Parathyroid adenoma (tissue), 2 donors: ENCODE results near the gene AQP6.

ENCODE experiments used
- H2AFZ ChIP-seq: fragments of 300-600 bp; sonication (generic); one replicate; pipeline ENCODE4 v1.7.0; 2017; ENCODE audit warnings: antibody characterized with exemption, mild to moderate bottlenecking
- H3K27ac ChIP-seq: fragments of 300-600 bp; sonication (generic); one replicate; pipeline ENCODE4 v1.7.0; 2017
- H3K27me3 ChIP-seq: fragments of 300-600 bp; sonication (generic); one replicate; pipeline ENCODE4 v1.7.0; 2017; ENCODE audit warnings: low read length; ENCODE audit not compliant: control insufficient read depth, insufficient read depth
- H3K36me3 ChIP-seq: fragments of 300-600 bp; sonication (generic); one replicate; pipeline ENCODE4 v1.7.0; 2017; ENCODE audit warnings: low read length; ENCODE audit not compliant: control insufficient read depth, insufficient read depth
- H3K4me1 ChIP-seq: fragments of 300-600 bp; sonication (generic); one replicate; pipeline ENCODE4 v1.7.0; 2017; ENCODE audit warnings: control low read depth
- H3K4me2 ChIP-seq: fragments of 300-600 bp; sonication (generic); one replicate; pipeline ENCODE4 v1.7.0; 2017; ENCODE audit warnings: low read length
- H3K4me3 ChIP-seq: fragments of 300-600 bp; sonication (generic); one replicate; pipeline ENCODE4 v1.7.0; 2017; ENCODE audit warnings: low read depth, low read length
- H3K79me2 ChIP-seq: fragments of 300-600 bp; sonication (generic); one replicate; pipeline ENCODE4 v1.7.0; 2017; ENCODE audit warnings: control low read depth
- H3K9ac ChIP-seq: fragments of 300-600 bp; sonication (generic); one replicate; pipeline ENCODE4 v1.7.0; 2017; ENCODE audit warnings: mild to moderate bottlenecking
- H3K9me3 ChIP-seq: fragments of 300-600 bp; sonication (generic); one replicate; pipeline ENCODE4 v1.7.0; 2017; ENCODE audit warnings: low read length; ENCODE audit not compliant: control insufficient read depth
- TF ChIP-seq, protein P1 (sequence below): fragments of 300-600 bp; sonication (generic); IDR thresholded peaks from one replicate; pipeline ENCODE4 v1.7.0; 2017; ENCODE audit warnings: antibody characterized with exemption, mild to moderate bottlenecking
- donor health status: primary hyperparathyroidism.

AQP6 gene

DNA sequence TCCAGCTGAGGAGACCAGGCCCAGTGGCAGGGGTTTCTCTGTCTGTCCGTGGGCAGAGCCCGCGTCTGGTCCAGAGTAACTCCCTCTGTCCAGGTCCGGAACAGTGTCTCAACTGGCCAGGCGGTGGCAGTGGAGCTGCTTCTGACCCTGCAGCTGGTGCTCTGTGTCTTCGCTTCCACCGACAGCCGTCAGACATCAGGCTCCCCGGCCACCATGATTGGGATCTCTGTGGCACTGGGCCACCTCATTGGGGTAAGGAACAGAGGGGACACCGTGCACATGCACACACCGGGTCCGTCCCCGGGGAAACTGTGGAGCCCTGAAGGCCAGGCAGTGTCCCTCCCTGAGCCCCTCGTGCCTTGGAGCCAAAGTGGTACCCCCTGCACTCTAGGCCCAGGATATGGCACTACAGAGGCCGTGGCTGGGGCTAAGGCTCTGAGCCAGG, 1.5 kb downstream of the AQP6 start:
- Histone ChIP-seq H3K79me2 (no peaks in the 10 kb centered on the region), H3K36me3 (no peaks in the 10 kb centered on the region), H3K9ac (no peak overlapping the region), H2AFZ (peak overlapping the region; percentile 82), H3K4me3 (no peak overlapping the region), H3K4me1 (no peaks in the 10 kb centered on the region), H3K27me3 (no peaks in the 10 kb centered on the region), H3K4me2 (no peak overlapping the region), H3K9me3 (no peaks in the 10 kb centered on the region), H3K27ac (no peak overlapping the region)
- TF ChIP-seq, protein P1, sequence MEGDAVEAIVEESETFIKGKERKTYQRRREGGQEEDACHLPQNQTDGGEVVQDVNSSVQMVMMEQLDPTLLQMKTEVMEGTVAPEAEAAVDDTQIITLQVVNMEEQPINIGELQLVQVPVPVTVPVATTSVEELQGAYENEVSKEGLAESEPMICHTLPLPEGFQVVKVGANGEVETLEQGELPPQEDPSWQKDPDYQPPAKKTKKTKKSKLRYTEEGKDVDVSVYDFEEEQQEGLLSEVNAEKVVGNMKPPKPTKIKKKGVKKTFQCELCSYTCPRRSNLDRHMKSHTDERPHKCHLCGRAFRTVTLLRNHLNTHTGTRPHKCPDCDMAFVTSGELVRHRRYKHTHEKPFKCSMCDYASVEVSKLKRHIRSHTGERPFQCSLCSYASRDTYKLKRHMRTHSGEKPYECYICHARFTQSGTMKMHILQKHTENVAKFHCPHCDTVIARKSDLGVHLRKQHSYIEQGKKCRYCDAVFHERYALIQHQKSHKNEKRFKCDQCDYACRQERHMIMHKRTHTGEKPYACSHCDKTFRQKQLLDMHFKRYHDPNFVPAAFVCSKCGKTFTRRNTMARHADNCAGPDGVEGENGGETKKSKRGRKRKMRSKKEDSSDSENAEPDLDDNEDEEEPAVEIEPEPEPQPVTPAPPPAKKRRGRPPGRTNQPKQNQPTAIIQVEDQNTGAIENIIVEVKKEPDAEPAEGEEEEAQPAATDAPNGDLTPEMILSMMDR = peak; percentile 72

- Histone ChIP-seq H3K4me2 (no peak overlapping the region), H3K27me3 (no peaks in the 10 kb centered on the region), H3K27ac (no peak overlapping the region), H3K79me2 (no peaks in the 10 kb centered on the region), H3K36me3 (no peaks in the 10 kb centered on the region), H2AFZ (peak overlapping the region; percentile 82), H3K9me3 (no peaks in the 10 kb centered on the region), H3K4me3 (no peak overlapping the region), H3K4me1 (no peaks in the 10 kb centered on the region), H3K9ac (no peak overlapping the region)
- TF ChIP-seq, protein P1 = no peak
Measured at GRCh38 chr12:49974677-49975317, 2.0 kb downstream of the AQP6 start.

- H3K4me1 ChIP-seq = no peaks in the 10 kb centered on the region
- H2AFZ ChIP-seq = no peak overlapping the region
- TF ChIP-seq, protein P1 = no peak
- no peak overlapping the region for H3K4me3 ChIP-seq
- no peaks in the 10 kb centered on the region for H3K9me3 ChIP-seq
- no peak overlapping the region for H3K9ac ChIP-seq
- H3K27ac ChIP-seq = no peak overlapping the region
- H3K79me2 ChIP-seq = no peaks in the 10 kb centered on the region
- no peaks in the 10 kb centered on the region for H3K36me3 ChIP-seq
- H3K4me2 ChIP-seq = no peak overlapping the region
- no peaks in the 10 kb centered on the region for H3K27me3 ChIP-seq
Measured at GRCh38 chr12:49975318-49975761, 2.6 kb downstream of the AQP6 start.

DNA sequence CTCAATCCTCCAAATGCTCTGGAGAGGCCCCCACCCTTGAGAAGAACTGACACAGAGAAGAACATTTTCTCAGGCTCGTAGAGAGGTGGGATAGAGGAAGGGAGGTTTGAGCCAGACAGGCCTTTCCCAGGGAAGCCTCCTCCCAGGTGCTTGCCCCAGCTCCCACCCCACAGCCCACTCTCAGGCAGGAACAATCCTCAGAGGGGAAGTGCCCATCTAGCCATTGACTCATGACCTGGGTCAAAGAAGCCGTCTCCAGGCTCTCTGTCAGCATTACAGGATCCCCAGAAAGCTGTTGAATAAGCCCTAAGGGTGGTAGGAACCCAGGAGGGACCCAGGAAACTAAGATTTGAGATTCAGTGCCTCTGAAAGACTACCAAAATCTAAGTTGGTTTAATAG, 3.8 kb downstream of the AQP6 start:
- H3K9me3 ChIP-seq = no peaks in the 10 kb centered on the region
- H3K4me2 ChIP-seq = no peak overlapping the region
- no peaks in the 10 kb centered on the region for H3K27me3 ChIP-seq
- no peaks in the 10 kb centered on the region for H3K4me1 ChIP-seq
- H3K79me2 ChIP-seq = no peaks in the 10 kb centered on the region
- no peak overlapping the region for H3K9ac ChIP-seq
- H3K36me3 ChIP-seq = no peaks in the 10 kb centered on the region
- TF ChIP-seq, protein P1 = no peak
- no peak overlapping the region for H3K27ac ChIP-seq
- no peak overlapping the region for H2AFZ ChIP-seq
- H3K4me3 ChIP-seq = no peak overlapping the region

GRCh38 chr12:49978125-49978524, 5.4 kb downstream of the AQP6 start:
- Histone ChIP-seq H3K4me1 (no peaks in the 10 kb centered on the region), H3K4me2 (no peak overlapping the region), H3K9ac (no peak overlapping the region), H3K27ac (no peak overlapping the region), H3K36me3 (no peaks in the 10 kb centered on the region), H3K27me3 (no peaks in the 10 kb centered on the region), H3K79me2 (no peaks in the 10 kb centered on the region), H3K9me3 (no peaks in the 10 kb centered on the region), H3K4me3 (no peak overlapping the region), H2AFZ (no peak overlapping the region)
- TF ChIP-seq, protein P1 = no peak
